ENCODE data around the gene BBS7. TPM values are rescaled to one million over a fixed set of nuclear protein-coding genes. Genes with fewer than 3 reads are reported as not detected.

Gene BBS7
- total and polyA plus RNA-seq, 9 of the 15 experiments (the other 6 are each of a cell fraction or from before 2014, with no cell fraction given), result 13.4 to 25.8 (median 16.4) TPM

- TF ChIP-seq ZNF511 (CRISPR knock-in tag; IDR thresholded peaks at IDR 0.05) (peak; percentile 75; the same call in 1 of the 2 replicates), CC2D1A (IDR thresholded peaks at IDR 0.05) (peak; percentile 98), NFIX (CRISPR knock-in tag; IDR thresholded peaks at IDR 0.05; ENCODE audit: low read depth) (no peak), MAZ (CRISPR knock-in tag; conservative IDR thresholded peaks at IDR 0.05 in 1 of 2, IDR thresholded peaks at IDR 0.05 in 1 of 2) (peak; percentile 57 to 95), ZEB2 (IDR thresholded peaks at IDR 0.05) (no peak), ZC3H8 (IDR thresholded peaks at IDR 0.05) (no peak), ARID3A (IDR thresholded peaks at IDR 0.05; ENCODE audit: borderline replicate concordance, low read depth, low read length) (0 out of 2 replicates have a peak, but pooled peaks have one; percentile 33), FOXK1 (CRISPR knock-in tag; IDR thresholded peaks at IDR 0.05; ENCODE audit: borderline replicate concordance) (no peak), TCF7L2 (IDR thresholded peaks at IDR 0.05; ENCODE audit: low read depth, low read length) (0 out of 2 replicates have a peak, but pooled peaks have one; percentile 9), ZNF121 (CRISPR knock-in tag; conservative IDR thresholded peaks at IDR 0.05) (no peak), ZNF3 (CRISPR knock-in tag; IDR thresholded peaks at IDR 0.05) (no peak), TAF9B (IDR thresholded peaks at IDR 0.05; ENCODE audit: partially characterized antibody) (peak; percentile 61), ZNF354B (CRISPR knock-in tag; IDR thresholded peaks at IDR 0.05) (no peak), CBX5 (IDR thresholded peaks at IDR 0.05; ENCODE audit: borderline replicate concordance, low read depth) (no peak), SMARCA5 (IDR thresholded peaks at IDR 0.05) (no peak), ZMIZ1 (IDR thresholded peaks at IDR 0.05; ENCODE audit: low read depth in 2 of 2, low read length in 2 of 2) (peak in 1 of 2 experiments; percentile 37; a peak in 1 of 4 replicates), ZBTB34 (CRISPR knock-in tag; IDR thresholded peaks at IDR 0.05) (no peak), SAFB2 (IDR thresholded peaks at IDR 0.05; ENCODE audit: borderline replicate concordance, low read depth, low read length, severe bottlenecking) (no peak), NR4A1 (CRISPR knock-in tag; IDR thresholded peaks at IDR 0.05) (no peak), NR4A1 (tag; IDR thresholded peaks at IDR 0.05) (no peak), STAT5B (CRISPR knock-in tag; IDR thresholded peaks at IDR 0.05) (no peak), GATAD2B (IDR thresholded peaks at IDR 0.05; ENCODE audit: borderline replicate concordance) (peak; percentile 73; the same call in 1 of the 2 replicates), RBM34 (IDR thresholded peaks at IDR 0.05; ENCODE audit: borderline replicate concordance, insufficient read depth, low read length) (no peak)
Observed at GRCh38 chr4:121823505-121824170, 46.6 kb downstream of the BBS7 start, which contains the start of gene CCNA2 (continued).
